HepG2 (cell line): ENCODE results near the gene UBE3B. TPM values are rescaled to one million over a fixed set of nuclear protein-coding genes. Genes with fewer than 3 reads are reported as not detected.
A peak's percentile ranks its signal among the peaks of the same experiment; 100 is the strongest.

Experiments used
- ARHGAP35 ChIP-seq: sonication (generic); formaldehyde crosslinking; IDR thresholded peaks from 2 replicates; pipeline ENCODE4 v1.9.0; 2022; ENCODE audit warnings: mild to moderate bottlenecking, inconsistent platforms, moderate library complexity, missing genetic modification reagents, borderline replicate concordance
- CCDC6 ChIP-seq: sonication (generic); formaldehyde crosslinking; IDR thresholded peaks from 2 replicates; pipeline ENCODE4 v1.8.1; 2022; ENCODE audit warnings: mild to moderate bottlenecking, missing genetic modification reagents, moderate library complexity
- CHCHD3 ChIP-seq: sonication (generic); formaldehyde crosslinking; IDR thresholded peaks from 2 replicates; pipeline ENCODE4 v1.8.0; 2022; ENCODE audit warnings: mild to moderate bottlenecking, missing genetic modification reagents, moderate library complexity
- HES4 ChIP-seq: sonication (generic); formaldehyde crosslinking; IDR thresholded peaks from 2 replicates; pipeline ENCODE4 v1.9.0; 2021; ENCODE audit warnings: mild to moderate bottlenecking, missing genetic modification reagents, borderline replicate concordance
- PAF1 ChIP-seq: IDR thresholded peaks from 2 replicates; pipeline ENCODE4 v1.6.1; 2016; ENCODE audit warnings: missing genetic modification reagents, missing compliant biosample characterization
- PHF8 ChIP-seq: sonication (generic); formaldehyde crosslinking; IDR thresholded peaks from 2 replicates; pipeline ENCODE4 v1.5.0; 2020; ENCODE audit warnings: missing genetic modification reagents
- POLR2A ChIP-seq, 2 experiments: IDR thresholded peaks; 2 replicates each; pipeline ENCODE4 v1.6.1; 2011; ENCODE audit warnings: low read depth in 2 of 2, low read length in 2 of 2, mild to moderate bottlenecking in 1 of 2, moderate library complexity in 1 of 2; ENCODE audit not compliant: insufficient read depth in 1 of 2
- RCOR2 ChIP-seq: IDR thresholded peaks from 2 replicates; pipeline ENCODE4 v1.6.1; 2016; ENCODE audit warnings: missing biosample characterization, missing genetic modification reagents
- SNRNP70 ChIP-seq: fragments of 200-400 bp; formaldehyde crosslinking; IDR thresholded peaks from 2 replicates; pipeline ENCODE4 v1.6.1; 2017; ENCODE audit warnings: mild to moderate bottlenecking, low read depth, low read length, moderate library complexity
- SRF ChIP-seq: IDR thresholded peaks from 2 replicates; pipeline ENCODE4 v1.6.1; 2011; ENCODE audit warnings: mild to moderate bottlenecking, low read depth, low read length, moderate library complexity
- TBP ChIP-seq: sonication (generic); formaldehyde crosslinking; IDR thresholded peaks from 2 replicates; pipeline ENCODE4 v1.5.0; 2020; ENCODE audit warnings: missing genetic modification reagents
- TOPORS ChIP-seq: sonication (generic); formaldehyde crosslinking; IDR thresholded peaks from 2 replicates; pipeline ENCODE4 v1.8.0; 2023; ENCODE audit warnings: mild to moderate bottlenecking, missing genetic modification reagents
- XRCC5 ChIP-seq: fragments of 200-400 bp; formaldehyde crosslinking; optimal IDR thresholded peaks from 2 replicates; pipeline ENCODE3; 2017; ENCODE audit warnings: mild to moderate bottlenecking, low read length
- ZFP41 ChIP-seq: sonication (generic); formaldehyde crosslinking; IDR thresholded peaks from 2 replicates; pipeline ENCODE4 v1.4.0; 2020; ENCODE audit warnings: mild to moderate bottlenecking, missing genetic modification reagents, borderline replicate concordance
- ZKSCAN5 ChIP-seq: sonication (generic); formaldehyde crosslinking; IDR thresholded peaks from 2 replicates; pipeline ENCODE4 v1.5.1; 2020; ENCODE audit warnings: mild to moderate bottlenecking, missing genetic modification reagents
- ZMYM3 ChIP-seq: sonication (generic); formaldehyde crosslinking; IDR thresholded peaks from 2 replicates; pipeline ENCODE4 v1.5.1; 2020; ENCODE audit warnings: mild to moderate bottlenecking, missing genetic modification reagents
- ZNF180 ChIP-seq: sonication (generic); formaldehyde crosslinking; IDR thresholded peaks from 2 replicates; pipeline ENCODE4 v1.4.0; 2020; ENCODE audit warnings: low read depth, missing genetic modification reagents, borderline replicate concordance
- ZNF556 ChIP-seq: sonication (generic); formaldehyde crosslinking; IDR thresholded peaks from 2 replicates; pipeline ENCODE4 v1.4.0; 2020; ENCODE audit warnings: mild to moderate bottlenecking, missing genetic modification reagents, borderline replicate concordance
- ZNF737 ChIP-seq: sonication (generic); formaldehyde crosslinking; IDR thresholded peaks from 2 replicates; pipeline ENCODE4 v1.5.0; 2020; ENCODE audit warnings: missing genetic modification reagents, mild to moderate bottlenecking, borderline replicate concordance
- ZNF773 ChIP-seq: sonication (generic); formaldehyde crosslinking; IDR thresholded peaks from 2 replicates; pipeline ENCODE4 v1.4.0; 2020; ENCODE audit warnings: missing genetic modification reagents, borderline replicate concordance
- ZSCAN25 ChIP-seq: sonication (generic); formaldehyde crosslinking; IDR thresholded peaks from 2 replicates; pipeline ENCODE4 v1.8.0; 2022; ENCODE audit warnings: mild to moderate bottlenecking, missing genetic modification reagents
- polyA plus RNA-seq, 8 experiments: library from polyadenylated mRNA; depleted of rRNA in 3 of 8; stranded (reverse) in 7 of 8; unstranded in 1 of 8; fragments of >200 nt; fragmentation: Illumina TruSeq in 4 of 8; extraction: Trizol in 4 of 8; gene quantifications; 2 replicates each; pipeline versions ENCODE4 v1.2.1 to v1.2.3, GENCODE V29; 2011 to 2016; ENCODE audit warnings: low read depth in 4 of 8, missing spikeins in 1 of 8, mixed read lengths in 1 of 8; ENCODE audit not compliant: insufficient read depth in 1 of 8
- total RNA-seq, 5 experiments: library from RNA; depleted of rRNA; stranded (reverse); fragments of >200 nt; fragmentation: Illumina TruSeq; extraction: Trizol; gene quantifications; 2 replicates each; pipeline ENCODE4 v1.2.3, GENCODE V29; 2016; ENCODE audit warnings: low read depth in 1 of 5
- TF ChIP-seq, protein P1 (sequence below): IDR thresholded peaks from 2 replicates; pipeline ENCODE4 v1.4.0; 2020; ENCODE audit warnings: mild to moderate bottlenecking, missing genetic modification reagents
- TF ChIP-seq, protein P2 (sequence below): sonication (generic); formaldehyde crosslinking; IDR thresholded peaks from 2 replicates; pipeline ENCODE4 v1.4.0; 2020; ENCODE audit warnings: missing genetic modification reagents

UBE3B gene
- total and polyA plus RNA-seq, 2 of the 13 experiments (the other 11 are each of a cell fraction or from before 2014, with no cell fraction given) = 22.7 to 25.3 TPM

DNA sequence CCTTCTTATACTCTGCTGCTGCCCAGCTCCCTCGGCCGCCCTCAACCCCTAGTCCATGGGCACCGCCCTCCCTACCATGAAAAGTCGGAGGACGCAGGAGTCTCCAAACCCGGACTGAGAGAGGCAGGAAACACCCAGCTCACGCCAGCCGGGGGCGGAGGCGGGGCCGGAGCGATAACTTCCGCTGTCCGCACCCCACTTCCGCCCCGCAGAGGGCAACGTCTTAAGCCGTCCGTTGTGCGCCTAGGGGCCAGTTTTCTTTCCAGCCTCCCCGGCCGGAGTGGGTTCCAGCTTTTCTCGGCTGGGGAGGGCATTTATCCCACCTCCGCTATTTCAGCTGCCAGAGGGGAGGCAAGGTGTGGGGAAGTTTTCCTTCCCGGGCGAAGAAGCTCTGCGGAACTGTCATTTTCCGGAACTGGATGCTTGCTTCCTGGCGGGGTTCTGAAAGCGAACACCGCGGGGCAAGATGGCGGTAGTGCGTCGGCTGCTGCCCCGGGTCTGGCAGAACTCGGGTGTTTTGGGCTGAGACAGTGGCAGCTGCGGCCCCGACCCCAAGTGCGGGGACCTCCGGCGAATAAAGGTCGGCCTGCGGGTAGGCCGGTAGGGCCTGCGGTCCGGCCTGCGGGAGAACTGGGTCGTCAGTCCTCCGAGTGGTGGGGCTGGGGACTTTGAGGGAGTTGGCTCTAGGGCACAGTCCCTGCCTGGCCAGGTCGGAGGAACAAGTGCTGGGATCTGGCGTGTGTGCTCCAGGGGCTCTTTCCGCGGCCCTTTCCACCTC lies at the start of gene UBE3B, which contains the start of gene KCTD10 (continued):
- TF ChIP-seq ZSCAN25 (CRISPR knock-in tag) (no peak; the same call in 1 of the 2 replicates), RCOR2 (CRISPR knock-in tag) (no peak), CHCHD3 (CRISPR knock-in tag) (no peak), POLR2A (IDR thresholded peaks at IDR 0.05; ENCODE audit: insufficient read depth in 1 of 2, low read depth in 2 of 2, low read length in 2 of 2) (peak; percentile 67 to 71), ZMYM3 (CRISPR knock-in tag) (no peak), ZKSCAN5 (CRISPR knock-in tag) (no peak), ZFP41 (CRISPR knock-in tag) (no peak), ZNF773 (CRISPR knock-in tag) (no peak), PAF1 (CRISPR knock-in tag) (no peak), HES4 (CRISPR knock-in tag) (peak; percentile 72; the same call in 1 of the 2 replicates), TOPORS (CRISPR knock-in tag) (no peak), ZNF556 (CRISPR knock-in tag) (peak; percentile 81; the same call in 1 of the 2 replicates), PHF8 (peak; percentile 86), TBP (no peak), ZNF180 (no peak), ARHGAP35 (CRISPR knock-in tag) (no peak; the same call in 1 of the 2 replicates), ZNF737 (CRISPR knock-in tag) (0 out of 2 replicates have a peak, but pooled peaks have one; percentile 76), SNRNP70 (no peak), SRF (no peak), CCDC6 (no peak), XRCC5 (peak; percentile 97)
- TF ChIP-seq, protein P1, sequence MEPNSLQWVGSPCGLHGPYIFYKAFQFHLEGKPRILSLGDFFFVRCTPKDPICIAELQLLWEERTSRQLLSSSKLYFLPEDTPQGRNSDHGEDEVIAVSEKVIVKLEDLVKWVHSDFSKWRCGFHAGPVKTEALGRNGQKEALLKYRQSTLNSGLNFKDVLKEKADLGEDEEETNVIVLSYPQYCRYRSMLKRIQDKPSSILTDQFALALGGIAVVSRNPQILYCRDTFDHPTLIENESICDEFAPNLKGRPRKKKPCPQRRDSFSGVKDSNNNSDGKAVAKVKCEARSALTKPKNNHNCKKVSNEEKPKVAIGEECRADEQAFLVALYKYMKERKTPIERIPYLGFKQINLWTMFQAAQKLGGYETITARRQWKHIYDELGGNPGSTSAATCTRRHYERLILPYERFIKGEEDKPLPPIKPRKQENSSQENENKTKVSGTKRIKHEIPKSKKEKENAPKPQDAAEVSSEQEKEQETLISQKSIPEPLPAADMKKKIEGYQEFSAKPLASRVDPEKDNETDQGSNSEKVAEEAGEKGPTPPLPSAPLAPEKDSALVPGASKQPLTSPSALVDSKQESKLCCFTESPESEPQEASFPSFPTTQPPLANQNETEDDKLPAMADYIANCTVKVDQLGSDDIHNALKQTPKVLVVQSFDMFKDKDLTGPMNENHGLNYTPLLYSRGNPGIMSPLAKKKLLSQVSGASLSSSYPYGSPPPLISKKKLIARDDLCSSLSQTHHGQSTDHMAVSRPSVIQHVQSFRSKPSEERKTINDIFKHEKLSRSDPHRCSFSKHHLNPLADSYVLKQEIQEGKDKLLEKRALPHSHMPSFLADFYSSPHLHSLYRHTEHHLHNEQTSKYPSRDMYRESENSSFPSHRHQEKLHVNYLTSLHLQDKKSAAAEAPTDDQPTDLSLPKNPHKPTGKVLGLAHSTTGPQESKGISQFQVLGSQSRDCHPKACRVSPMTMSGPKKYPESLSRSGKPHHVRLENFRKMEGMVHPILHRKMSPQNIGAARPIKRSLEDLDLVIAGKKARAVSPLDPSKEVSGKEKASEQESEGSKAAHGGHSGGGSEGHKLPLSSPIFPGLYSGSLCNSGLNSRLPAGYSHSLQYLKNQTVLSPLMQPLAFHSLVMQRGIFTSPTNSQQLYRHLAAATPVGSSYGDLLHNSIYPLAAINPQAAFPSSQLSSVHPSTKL = no peak
- TF ChIP-seq, protein P2, sequence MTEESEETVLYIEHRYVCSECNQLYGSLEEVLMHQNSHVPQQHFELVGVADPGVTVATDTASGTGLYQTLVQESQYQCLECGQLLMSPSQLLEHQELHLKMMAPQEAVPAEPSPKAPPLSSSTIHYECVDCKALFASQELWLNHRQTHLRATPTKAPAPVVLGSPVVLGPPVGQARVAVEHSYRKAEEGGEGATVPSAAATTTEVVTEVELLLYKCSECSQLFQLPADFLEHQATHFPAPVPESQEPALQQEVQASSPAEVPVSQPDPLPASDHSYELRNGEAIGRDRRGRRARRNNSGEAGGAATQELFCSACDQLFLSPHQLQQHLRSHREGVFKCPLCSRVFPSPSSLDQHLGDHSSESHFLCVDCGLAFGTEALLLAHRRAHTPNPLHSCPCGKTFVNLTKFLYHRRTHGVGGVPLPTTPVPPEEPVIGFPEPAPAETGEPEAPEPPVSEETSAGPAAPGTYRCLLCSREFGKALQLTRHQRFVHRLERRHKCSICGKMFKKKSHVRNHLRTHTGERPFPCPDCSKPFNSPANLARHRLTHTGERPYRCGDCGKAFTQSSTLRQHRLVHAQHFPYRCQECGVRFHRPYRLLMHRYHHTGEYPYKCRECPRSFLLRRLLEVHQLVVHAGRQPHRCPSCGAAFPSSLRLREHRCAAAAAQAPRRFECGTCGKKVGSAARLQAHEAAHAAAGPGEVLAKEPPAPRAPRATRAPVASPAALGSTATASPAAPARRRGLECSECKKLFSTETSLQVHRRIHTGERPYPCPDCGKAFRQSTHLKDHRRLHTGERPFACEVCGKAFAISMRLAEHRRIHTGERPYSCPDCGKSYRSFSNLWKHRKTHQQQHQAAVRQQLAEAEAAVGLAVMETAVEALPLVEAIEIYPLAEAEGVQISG (CRISPR knock-in tag) = peak; percentile 90
